Endodermal cell (in vitro differentiated cells): ENCODE data around the gene GRK6. TPM values are rescaled to one million over a fixed set of nuclear protein-coding genes. Genes with fewer than 3 reads are reported as not detected.

Experiments used
- DNase-seq: peaks from one replicate; pipeline ENCODE4 v3.0.0-alpha.2; 2017
- H3K27ac ChIP-seq: 2 replicates; pipeline ENCODE4 v1.5.1; 2013; ENCODE audit warnings: mild to moderate bottlenecking, low read depth, low read length, moderate library complexity
- H3K27me3 ChIP-seq: 2 replicates; pipeline ENCODE4 v1.6.1; 2013; ENCODE audit warnings: mild to moderate bottlenecking, low read length, moderate library complexity; ENCODE audit not compliant: insufficient read depth, control insufficient read depth, poor library complexity, severe bottlenecking
- H3K36me3 ChIP-seq: 2 replicates; pipeline ENCODE4 v1.7.0; 2013; ENCODE audit warnings: mild to moderate bottlenecking, low read length, moderate library complexity; ENCODE audit not compliant: control insufficient read depth, insufficient read depth
- H3K4me1 ChIP-seq: one replicate; pipeline ENCODE4 v1.7.0; 2013; ENCODE audit warnings: low read length; ENCODE audit not compliant: control insufficient read depth, insufficient read depth
- H3K4me3 ChIP-seq: 2 replicates; pipeline ENCODE4 v1.5.1; 2013; ENCODE audit warnings: mild to moderate bottlenecking, low read length, moderate library complexity
- H3K9ac ChIP-seq: 2 replicates; pipeline ENCODE4 v1.6.1; 2013; ENCODE audit warnings: mild to moderate bottlenecking, low read length, moderate library complexity; ENCODE audit not compliant: poor library complexity, severe bottlenecking; ENCODE audit errors: extremely low read depth
- H3K9me3 ChIP-seq: 2 replicates; pipeline ENCODE4 v1.6.1; 2013; ENCODE audit warnings: mild to moderate bottlenecking, low read length, moderate library complexity; ENCODE audit not compliant: control insufficient read depth
- H3K27ac Mint-ChIP-seq: 2 replicates; pipeline ENCODE4 v1.8.0; 2020; ENCODE audit warnings: mixed read lengths
- H3K27me3 Mint-ChIP-seq: 2 replicates; pipeline ENCODE4 v1.8.0; 2021; ENCODE audit warnings: mild to moderate bottlenecking, mixed read lengths; ENCODE audit not compliant: insufficient read depth
- H3K36me3 Mint-ChIP-seq: 2 replicates; pipeline ENCODE4 v1.8.0; 2020; ENCODE audit warnings: low read depth, mixed read lengths
- H3K4me1 Mint-ChIP-seq: 2 replicates; pipeline ENCODE4 v1.8.0; 2020; ENCODE audit warnings: mixed read lengths
- H3K4me3 Mint-ChIP-seq: 2 replicates; pipeline ENCODE4 v1.8.0; 2020; ENCODE audit warnings: mild to moderate bottlenecking, moderate library complexity, mixed read lengths
- H3K9me3 Mint-ChIP-seq: 2 replicates; pipeline ENCODE4 v1.8.0; 2020; ENCODE audit warnings: mild to moderate bottlenecking, mixed read lengths
- CTCF ChIP-seq: fragments of 200-600 bp; sonication (generic); conservative IDR thresholded peaks from 2 replicates; pipeline ENCODE4 v1.5.0; 2021; ENCODE audit warnings: antibody characterized with exemption, mild to moderate bottlenecking
- WGBS, 2 experiments: methylation state at CpG; one replicate each; pipeline versions ENCODE4 v1.1.5 to v1.1.7; 2013; ENCODE audit warnings: missing lambda C conversion rate in 2 of 2, mixed read lengths in 1 of 2; ENCODE audit not compliant: insufficient coverage in 1 of 2, insufficient read length in 1 of 2; 5-methylcytosine and 5-hydroxymethylcytosine counted together
- total RNA-seq, 2 donors: library from RNA; stranded (reverse); fragmentation: NEBNext Ultra II Directional in 1 of 2; extraction: Animal tissue kit (Norgen Biotek cat#: 25700) in 1 of 2; gene quantifications; 2 replicates in 1 of 2; 3 replicates in 1 of 2; pipeline ENCODE4 v1.2.1, GENCODE V29; 2021

GRK6 gene
- total RNA-seq, 2 donors from 2014 or later, result 51.6 to 66.8 TPM

GRCh38 chr5:177454397-177455035 lies 28.0 kb downstream of the GRK6 start:
- Histone ChIP-seq H3K36me3 (peaks cover 31% of the 10 kb centered on the region), H3K27ac (peak overlapping the region; percentile 84), H3K27me3 (peaks cover 3% of the 10 kb centered on the region), H3K4me1 (peaks cover 2% of the 10 kb centered on the region), H3K9me3 (no peaks in the 10 kb centered on the region), H3K9ac (peak overlapping the region; percentile 82), H3K4me3 (peak overlapping the region; percentile 72)
- H3K27me3 Mint-ChIP-seq, result peaks cover 36% of the 10 kb centered on the region
- DNase-seq, result peak; percentile 98
- peaks cover 8% of the 10 kb centered on the region for H3K4me1 Mint-ChIP-seq
- WGBS, 2 experiments, result 0 to 1% methylated on average over 14 to 84 of the region's 84 CpGs
- TF ChIP-seq CTCF, result peak; percentile 96
- no peaks in the 10 kb centered on the region for H3K9me3 Mint-ChIP-seq
- peak overlapping the region; percentile 62 for H3K4me3 Mint-ChIP-seq
- H3K36me3 Mint-ChIP-seq, result peaks cover 15% of the 10 kb centered on the region
- no peak overlapping the region for H3K27ac Mint-ChIP-seq

- Histone ChIP-seq H3K27ac (peak overlapping the region; percentile 84), H3K9me3 (no peaks in the 10 kb centered on the region), H3K36me3 (peaks cover 38% of the 10 kb centered on the region), H3K4me3 (peak overlapping the region; percentile 72), H3K9ac (peak overlapping the region; percentile 82), H3K4me1 (peaks cover 2% of the 10 kb centered on the region), H3K27me3 (peaks cover 3% of the 10 kb centered on the region)
- H3K27ac Mint-ChIP-seq, result peak overlapping the region; percentile 70
- H3K27me3 Mint-ChIP-seq, result peaks cover 31% of the 10 kb centered on the region
- 0 to 2% methylated on average over 3 to 80 of the region's 80 CpGs for WGBS, 2 experiments
- H3K4me3 Mint-ChIP-seq, result peak overlapping the region; percentile 62
- no peaks in the 10 kb centered on the region for H3K9me3 Mint-ChIP-seq
- H3K4me1 Mint-ChIP-seq, result peaks cover 8% of the 10 kb centered on the region
- peaks cover 20% of the 10 kb centered on the region for H3K36me3 Mint-ChIP-seq
- TF ChIP-seq CTCF, result peak; percentile 93
- peak; percentile 98 for DNase-seq
Measured at GRCh38 chr5:177455036-177455660, 28.7 kb downstream of the GRK6 start.

- peak overlapping the region; percentile 62 for H3K4me3 Mint-ChIP-seq
- DNase-seq, result peak; percentile 99
- peak; percentile 97 for TF ChIP-seq CTCF
Measured at GRCh38 chr5:177455661-177456590, 29.4 kb downstream of the GRK6 start.

More at GRCh38 chr5:177455661-177456590, 29.4 kb downstream of the GRK6 start:
- H3K27ac Mint-ChIP-seq, result peak overlapping the region; percentile 97
- H3K27me3 ChIP-seq, result peaks cover 3% of the 10 kb centered on the region
- no peaks in the 10 kb centered on the region for H3K9me3 Mint-ChIP-seq
- peak overlapping the region; percentile 72 for H3K4me3 ChIP-seq
- peaks cover 45% of the 10 kb centered on the region for H3K36me3 ChIP-seq
- peaks cover 8% of the 10 kb centered on the region for H3K4me1 Mint-ChIP-seq
- peak overlapping the region; percentile 47 for H3K9ac ChIP-seq
- H3K4me1 ChIP-seq, result peaks cover 2% of the 10 kb centered on the region
- 7 to 19% methylated on average over 27 to 76 of the region's 76 CpGs for WGBS, 2 experiments
- H3K36me3 Mint-ChIP-seq, result peaks cover 23% of the 10 kb centered on the region
- peak overlapping the region; percentile 47 for H3K27ac ChIP-seq
- no peaks in the 10 kb centered on the region for H3K9me3 ChIP-seq
- peaks cover 24% of the 10 kb centered on the region for H3K27me3 Mint-ChIP-seq
